Smooth muscle cell (in vitro differentiated cells): ENCODE data around the gene PTP4A1. TPM values are rescaled to one million over a fixed set of nuclear protein-coding genes. Genes with fewer than 3 reads are reported as not detected.

Experiments used
- polyA plus RNA-seq: library from polyadenylated mRNA; unstranded; fragments of >200 nt; fragmentation: Nextera tagmentation; extraction: Ambion mirVana; gene quantifications from 2 replicates; pipeline ENCODE4 v1.2.1, GENCODE V29; 2016
- small RNA-seq: library from RNA; depleted of rRNA; stranded (forward); fragments of <200 nt; gene quantifications from one replicate; pipeline ENCODE3, GENCODE V24; 2014
- total RNA-seq: library from RNA; depleted of rRNA; stranded (reverse); fragments of >200 nt; gene quantifications from 2 replicates; pipeline ENCODE4 v1.2.3, GENCODE V29; 2014

Gene PTP4A1
- total and polyA plus RNA-seq, 2 experiments from 2014 or later: 98.8 to 147 TPM

Small RNA genes within 50 kb of the gene (small RNA-seq; reads per million reads assigned to genes)
- not detected for gene AL513043.1

Other genes starting within 250 kb of the PTP4A1 start
- 44.7 and 59.8 TPM in 2 replicates for gene PHF3, start 63.3 kb downstream of the PTP4A1 start, total RNA-seq
- gene PHF3, start 63.3 kb downstream of the PTP4A1 start, polyA plus RNA-seq: 9.8 and 10.2 TPM in 2 replicates